ENCODE results near the gene FXYD2. TPM values are rescaled to one million over a fixed set of nuclear protein-coding genes. Genes with fewer than 3 reads are reported as not detected.

The FXYD2 gene
- total RNA-seq, 1 experiment from 2014 or later = 9.0 TPM

- BruUV-seq (replicated peaks) = no TSS peak
- Mint-ChIP-seq H3K4me1 (ENCODE audit: low read depth, unreplicated experiment) (peaks cover 8% of the 10 kb centered on the region), H3K27me3 (ENCODE audit: unreplicated experiment) (peaks cover 72% of the 10 kb centered on the region), H3K9me3 (ENCODE audit: low read depth, unreplicated experiment) (no peaks in the 10 kb centered on the region), H3K4me3 (ENCODE audit: low read depth, unreplicated experiment) (no peak overlapping the region), H3K27ac (ENCODE audit: unreplicated experiment) (no peak overlapping the region), H3K36me3 (ENCODE audit: insufficient read depth, unreplicated experiment) (peaks cover 7% of the 10 kb centered on the region)
- intact Hi-C loops (cut with micrococcal nuclease; ENCODE audit: unreplicated experiment) = no loop called here
- CTCF ChIA-PET = no interaction called here
- no peak for DNase-seq
- TF ChIP-seq, protein P1, sequence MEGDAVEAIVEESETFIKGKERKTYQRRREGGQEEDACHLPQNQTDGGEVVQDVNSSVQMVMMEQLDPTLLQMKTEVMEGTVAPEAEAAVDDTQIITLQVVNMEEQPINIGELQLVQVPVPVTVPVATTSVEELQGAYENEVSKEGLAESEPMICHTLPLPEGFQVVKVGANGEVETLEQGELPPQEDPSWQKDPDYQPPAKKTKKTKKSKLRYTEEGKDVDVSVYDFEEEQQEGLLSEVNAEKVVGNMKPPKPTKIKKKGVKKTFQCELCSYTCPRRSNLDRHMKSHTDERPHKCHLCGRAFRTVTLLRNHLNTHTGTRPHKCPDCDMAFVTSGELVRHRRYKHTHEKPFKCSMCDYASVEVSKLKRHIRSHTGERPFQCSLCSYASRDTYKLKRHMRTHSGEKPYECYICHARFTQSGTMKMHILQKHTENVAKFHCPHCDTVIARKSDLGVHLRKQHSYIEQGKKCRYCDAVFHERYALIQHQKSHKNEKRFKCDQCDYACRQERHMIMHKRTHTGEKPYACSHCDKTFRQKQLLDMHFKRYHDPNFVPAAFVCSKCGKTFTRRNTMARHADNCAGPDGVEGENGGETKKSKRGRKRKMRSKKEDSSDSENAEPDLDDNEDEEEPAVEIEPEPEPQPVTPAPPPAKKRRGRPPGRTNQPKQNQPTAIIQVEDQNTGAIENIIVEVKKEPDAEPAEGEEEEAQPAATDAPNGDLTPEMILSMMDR (IDR thresholded peaks at IDR 0.05; ENCODE audit: unreplicated experiment) = no peak
Measured at GRCh38 chr11:117871784-117872183, 47.2 kb upstream of the FXYD2 start.

- TF ChIP-seq, protein P1 (IDR thresholded peaks at IDR 0.05; ENCODE audit: unreplicated experiment) = no peak
- Mint-ChIP-seq H3K27ac (ENCODE audit: unreplicated experiment) (no peak overlapping the region), H3K36me3 (ENCODE audit: insufficient read depth, unreplicated experiment) (peaks cover 4% of the 10 kb centered on the region), H3K27me3 (ENCODE audit: unreplicated experiment) (peaks cover 72% of the 10 kb centered on the region), H3K4me3 (ENCODE audit: low read depth, unreplicated experiment) (no peak overlapping the region), H3K9me3 (ENCODE audit: low read depth, unreplicated experiment) (no peaks in the 10 kb centered on the region), H3K4me1 (ENCODE audit: low read depth, unreplicated experiment) (peaks cover 5% of the 10 kb centered on the region)
- BruUV-seq (replicated peaks) = no TSS peak
- CTCF ChIA-PET = no interaction called here
- no peak for DNase-seq
- intact Hi-C loops (cut with micrococcal nuclease; ENCODE audit: unreplicated experiment) = no loop called here
Measured at GRCh38 chr11:117871160-117871559, 46.6 kb upstream of the FXYD2 start.

- intact Hi-C loops (cut with micrococcal nuclease; ENCODE audit: unreplicated experiment) = no loop called here
- TF ChIP-seq, protein P1 (IDR thresholded peaks at IDR 0.05; ENCODE audit: unreplicated experiment) = no peak
- peak; percentile 23 for DNase-seq
- no TSS peak for BruUV-seq (replicated peaks)
- CTCF ChIA-PET = no interaction called here
- no peaks in the 10 kb centered on the region for H3K4me1 Mint-ChIP-seq (ENCODE audit: low read depth, unreplicated experiment)
- H3K4me3 Mint-ChIP-seq (ENCODE audit: low read depth, unreplicated experiment) = no peak overlapping the region
- no peaks in the 10 kb centered on the region for H3K9me3 Mint-ChIP-seq (ENCODE audit: low read depth, unreplicated experiment)
- no peak overlapping the region for H3K27ac Mint-ChIP-seq (ENCODE audit: unreplicated experiment)
- peaks cover 72% of the 10 kb centered on the region for H3K27me3 Mint-ChIP-seq (ENCODE audit: unreplicated experiment)
- no peaks in the 10 kb centered on the region for H3K36me3 Mint-ChIP-seq (ENCODE audit: insufficient read depth, unreplicated experiment)
Measured at GRCh38 chr11:117870103-117870952, 45.8 kb upstream of the FXYD2 start.

DNA sequence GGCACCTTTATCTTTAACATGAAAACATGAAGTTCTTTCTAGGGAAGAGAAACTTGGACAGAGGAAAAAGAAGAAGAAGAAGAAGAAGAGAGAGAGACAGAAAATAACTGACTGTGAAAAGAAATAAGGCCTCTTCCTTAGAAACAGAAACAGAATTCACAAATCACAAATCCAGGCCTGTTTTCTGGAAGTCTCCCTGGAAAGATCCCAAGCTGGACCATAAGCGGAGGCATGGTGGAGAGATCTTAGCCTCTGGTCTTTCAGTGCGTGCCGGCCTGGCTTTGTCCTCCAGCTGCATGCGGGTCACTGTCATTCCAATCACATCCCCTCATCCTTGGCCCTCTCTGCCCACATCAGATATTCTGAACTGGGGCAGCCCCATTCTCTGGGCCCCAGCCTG is 45.1 kb upstream of the FXYD2 start:
- no peaks in the 10 kb centered on the region for H3K36me3 Mint-ChIP-seq (ENCODE audit: insufficient read depth, unreplicated experiment)
- no peak for DNase-seq
- H3K4me1 Mint-ChIP-seq (ENCODE audit: low read depth, unreplicated experiment) = no peaks in the 10 kb centered on the region
- H3K9me3 Mint-ChIP-seq (ENCODE audit: low read depth, unreplicated experiment) = no peaks in the 10 kb centered on the region
- intact Hi-C loops (cut with micrococcal nuclease; ENCODE audit: unreplicated experiment) = no loop called here
- peaks cover 66% of the 10 kb centered on the region for H3K27me3 Mint-ChIP-seq (ENCODE audit: unreplicated experiment)
- no peak overlapping the region for H3K27ac Mint-ChIP-seq (ENCODE audit: unreplicated experiment)
- CTCF ChIA-PET = no interaction called here
- BruUV-seq (replicated peaks) = no TSS peak
- H3K4me3 Mint-ChIP-seq (ENCODE audit: low read depth, unreplicated experiment) = no peak overlapping the region
- TF ChIP-seq, protein P1 (IDR thresholded peaks at IDR 0.05; ENCODE audit: unreplicated experiment) = no peak

All from Calu3 (cell line).